ENCODE measurements around the gene DDA1. TPM values are rescaled to one million over a fixed set of nuclear protein-coding genes. Genes with fewer than 3 reads are reported as not detected.

Gene DDA1
- total and polyA plus RNA-seq, 10 of the 15 experiments (the other 5 are each of a cell fraction or from before 2014, with no cell fraction given) = 0.76 to 71.0 (median 39.4) TPM

- TF ChIP-seq RELB (IDR thresholded peaks at IDR 0.05; ENCODE audit: low read depth) (no peak), RAD21 (IDR thresholded peaks at IDR 0.05; ENCODE audit: insufficient read depth, low read depth, low read length) (no peak), CREM (IDR thresholded peaks at IDR 0.05; ENCODE audit: low read depth) (no peak), WRNIP1 (IDR thresholded peaks at IDR 0.05; ENCODE audit: borderline replicate concordance, low read depth, low read length) (no peak), MYC (IDR thresholded peaks at IDR 0.05; ENCODE audit: insufficient read depth, insufficient read length, insufficient replicate concordance, low read length, severe bottlenecking) (no peak), ZBTB11 (CRISPR knock-in tag; IDR thresholded peaks at IDR 0.05) (no peak), PAX8 (IDR thresholded peaks at IDR 0.05) (no peak), GATAD2B (conservative IDR thresholded peaks at IDR 0.05; ENCODE audit: low read depth) (no peak), HCFC1 (IDR thresholded peaks at IDR 0.05; ENCODE audit: low read length) (no peak)
Measured at GRCh38 chr19:17322854-17323253, 13.5 kb downstream of the DDA1 start (continued).

Measured in GM12878 (cell line).